Measurements from ENCODE around the gene POLDIP3. TPM values are rescaled to one million over a fixed set of nuclear protein-coding genes. Genes with fewer than 3 reads are reported as not detected.

POLDIP3 gene
- total and polyA plus RNA-seq, 2 of the 4 experiments (the other 2 are of a cell fraction) = 33.9 to 43.6 TPM

GRCh38 chr22:42604403-42604802, 10.3 kb downstream of the POLDIP3 start:
- Histone ChIP-seq H2AFZ (replicated peaks; ENCODE audit: low read length, poor library complexity) (no peak overlapping the region), H3K14ac (replicated peaks; ENCODE audit: low read depth, low read length) (no peak overlapping the region), H2BK20ac (ENCODE audit: low read depth, low read length) (no peak overlapping the region), H4K8ac (ENCODE audit: low read depth in 2 of 2, low read length in 2 of 2) (no peak overlapping the region), H4K20me1 (ENCODE audit: insufficient read depth, low read length) (peaks cover 56% of the 10 kb centered on the region), H3K4ac (ENCODE audit: low read depth, low read length) (no peak overlapping the region), H3K4me2 (ENCODE audit: low read depth, low read length) (no peak overlapping the region), H3K27ac (ENCODE audit: insufficient read depth, low read length) (no peak overlapping the region), H2BK120ac (ENCODE audit: low read depth, low read length) (no peak overlapping the region), H3K9ac (ENCODE audit: low read depth, low read length) (no peak overlapping the region), H3K4me3 (ENCODE audit: insufficient read depth, low read depth, low read length) (no peak overlapping the region), H3K9me1 (ENCODE audit: insufficient read depth, low read length) (peaks cover 20% of the 10 kb centered on the region), H3K4me1 (ENCODE audit: control insufficient read depth, insufficient read depth, low read length) (peaks cover 18% of the 10 kb centered on the region), H2BK5ac (ENCODE audit: low read depth, low read length, poor library complexity, severe bottlenecking) (no peak overlapping the region), H2AK9ac (replicated peaks; ENCODE audit: low read depth, low read length, poor library complexity) (no peak overlapping the region), H3K56ac (ENCODE audit: extremely low read depth, insufficient read depth, low read length) (no peak overlapping the region), H3K23ac (ENCODE audit: low read depth, low read length) (no peak overlapping the region), H2BK15ac (ENCODE audit: low read depth, low read length) (no peak overlapping the region), H4K5ac (ENCODE audit: low read depth, low read length) (no peak overlapping the region), H3K79me1 (ENCODE audit: low read depth in 1 of 2, low read length in 2 of 2) (peaks cover 42 to 76% of the 10 kb centered on the region in 2 experiments), H3K36me3 (ENCODE audit: control insufficient read depth, insufficient read depth, low read length) (peaks cover 25% of the 10 kb centered on the region), H3K27me3 (ENCODE audit: control insufficient read depth, insufficient read depth, low read length) (no peaks in the 10 kb centered on the region), H3K18ac (ENCODE audit: low read depth, low read length) (no peak overlapping the region), H4K91ac (ENCODE audit: insufficient read depth, low read depth, low read length) (no peak overlapping the region), H2AK5ac (ENCODE audit: low read depth, low read length) (no peak overlapping the region; the same call in 1 of the 2 replicates), H3K9me3 (ENCODE audit: control insufficient read depth, insufficient read depth, low read length) (no peaks in the 10 kb centered on the region)
- POLR2A ChIA-PET (ENCODE audit: unreplicated experiment) = no interaction called here
- ATAC-seq (ENCODE audit: low read depth) (peak; percentile 53), DNase-seq (peak; percentile 28)
- CTCF ChIA-PET = no interaction called here
- intact Hi-C loops (cut with micrococcal nuclease) = no loop called here
- no peak for TF ChIP-seq RFX5 (IDR thresholded peaks at IDR 0.05; ENCODE audit: low read depth, low read length)
- TF ChIP-seq POLR2A (IDR thresholded peaks at IDR 0.05; ENCODE audit: low read depth, low read length) = no peak
- no peak for TF ChIP-seq FOS (IDR thresholded peaks at IDR 0.05; ENCODE audit: low read depth, low read length)
- TF ChIP-seq NFE2L2 (IDR thresholded peaks at IDR 0.05; ENCODE audit: low read depth, low read length) = no peak
- no peak for TF ChIP-seq SMC3 (IDR thresholded peaks at IDR 0.05; ENCODE audit: low read depth, low read length)
- no peak for TF ChIP-seq USF2 (IDR thresholded peaks at IDR 0.05; ENCODE audit: low read depth, low read length)
- no peak for TF ChIP-seq RAD21 (IDR thresholded peaks at IDR 0.05; ENCODE audit: low read length)
- TF ChIP-seq ELK1 (IDR thresholded peaks at IDR 0.05; ENCODE audit: borderline replicate concordance, low read depth, low read length) = no peak
- TF ChIP-seq CHD1 (IDR thresholded peaks at IDR 0.05; ENCODE audit: low read depth, low read length) = no peak
- TF ChIP-seq MXI1 (IDR thresholded peaks at IDR 0.05; ENCODE audit: borderline replicate concordance, low read depth, low read length) = no peak
- TF ChIP-seq MAZ (IDR thresholded peaks at IDR 0.05; ENCODE audit: borderline replicate concordance, low read depth, low read length) = no peak
- TF ChIP-seq BHLHE40 (IDR thresholded peaks at IDR 0.05; ENCODE audit: low read depth, low read length) = no peak
- no peak for TF ChIP-seq MAFK (IDR thresholded peaks at IDR 0.05; ENCODE audit: low read depth, low read length)
- TF ChIP-seq CEBPB (IDR thresholded peaks at IDR 0.05; ENCODE audit: low read depth, low read length) = no peak
- no peak for TF ChIP-seq CTCF (conservative IDR thresholded peaks at IDR 0.05; ENCODE audit: low read depth, low read length)
- no TSS peak for BruUV-seq (replicated peaks)
- in situ Hi-C loops (cut with MboI; ENCODE audit: low sequenced_read_pairs) = no loop called here
- dilution Hi-C loops (cut with HindIII; ENCODE audit: low sequenced_read_pairs, unreplicated experiment) = no loop called here
- 60% methylated on average over 1 of the region's 3 CpGs; no CpG with 5 or more reads in 1 of the 2 experiments for WGBS, 2 experiments (ENCODE audit: extremely low coverage in 2 of 2, insufficient read length in 1 of 2)
